Cardiac muscle cell (in vitro differentiated cells and primary cell): ENCODE data around the gene TBX6. TPM values are rescaled to one million over a fixed set of nuclear protein-coding genes. Genes with fewer than 3 reads are reported as not detected.
"Not testable (repeated sequence)": the region's sequence is repeated elsewhere in the genome, so short reads cannot be mapped to it uniquely, and the experiment has no call there.

ENCODE experiments used
- DNase-seq, 2 donors: peaks; one replicate each; pipeline versions ENCODE4 v3.0.0 to v3.0.0-alpha.2; 2010 to 2017; ENCODE audit warnings: low read depth in 1 of 2, low spot score in 1 of 2
- H3K27ac ChIP-seq: fragments of 200-600 bp; sonication (generic); 2 replicates; pipeline ENCODE4 v1.5.1; 2016
- H3K27me3 ChIP-seq: fragments of 200-600 bp; sonication (generic); 2 replicates; pipeline ENCODE4 v1.6.0; 2016; ENCODE audit warnings: control low read depth
- H3K36me3 ChIP-seq: fragments of 200-600 bp; sonication (generic); 2 replicates; pipeline ENCODE4 v1.5.1; 2016; ENCODE audit warnings: control low read depth
- H3K4me1 ChIP-seq: fragments of 200-600 bp; sonication (generic); 2 replicates; pipeline ENCODE4 v1.8.1; 2017; ENCODE audit warnings: low read depth, mild to moderate bottlenecking, mixed run types
- H3K4me3 ChIP-seq: fragments of 200-600 bp; sonication (generic); 2 replicates; pipeline ENCODE4 v1.5.1; 2016; ENCODE audit warnings: mild to moderate bottlenecking
- H3K9me3 ChIP-seq: fragments of 200-600 bp; sonication (generic); 2 replicates; pipeline ENCODE4 v1.5.1; 2017; ENCODE audit warnings: low read depth, mild to moderate bottlenecking, control low read depth
- CTCF ChIP-seq: IDR thresholded peaks from 2 replicates; pipeline ENCODE4 v1.5.1; 2012; ENCODE audit warnings: low read depth, mild to moderate bottlenecking, low read length
- polyA plus RNA-seq: library from polyadenylated mRNA; unstranded; fragments of >200 nt; fragmentation: Nextera tagmentation; extraction: Ambion mirVana; gene quantifications from 2 replicates; pipeline ENCODE4 v1.2.1, GENCODE V29; 2016
- total RNA-seq: library from RNA; depleted of rRNA; stranded (reverse); fragments of >200 nt; gene quantifications from 2 replicates; pipeline ENCODE4 v1.2.3, GENCODE V29; 2016

TBX6 gene
- total and polyA plus RNA-seq, 2 experiments from 2014 or later = 2.2 to 5.0 TPM

- no peaks in the 10 kb centered on the region for H3K9me3 ChIP-seq
- no peaks in the 10 kb centered on the region for H3K4me1 ChIP-seq
- H3K4me3 ChIP-seq = no peak overlapping the region
- no peaks in the 10 kb centered on the region for H3K27me3 ChIP-seq
- peak in 1 of 2 donors; percentile 55 for DNase-seq
- H3K36me3 ChIP-seq = no peaks in the 10 kb centered on the region
- no peak overlapping the region for H3K27ac ChIP-seq
- TF ChIP-seq CTCF = no peak
Observed at GRCh38 chr16:30131869-30132475, 40.2 kb upstream of the TBX6 start.

GRCh38 chr16:30127993-30128392, 36.3 kb upstream of the TBX6 start:
- no peak for TF ChIP-seq CTCF
- DNase-seq = no peak
- no peak overlapping the region for H3K27ac ChIP-seq
- no peaks in the 10 kb centered on the region for H3K36me3 ChIP-seq
- no peaks in the 10 kb centered on the region for H3K27me3 ChIP-seq
- H3K4me3 ChIP-seq = no peak overlapping the region
- H3K4me1 ChIP-seq = no peaks in the 10 kb centered on the region
- H3K9me3 ChIP-seq = no peaks in the 10 kb centered on the region

- H3K4me3 ChIP-seq, DNase-seq, H3K36me3 ChIP-seq, H3K4me1 ChIP-seq, H3K9me3 ChIP-seq, H3K27ac ChIP-seq, H3K27me3 ChIP-seq: not testable (repeated sequence)
Observed at GRCh38 chr16:30125690-30126089, 34.0 kb upstream of the TBX6 start.

GRCh38 chr16:30124985-30125379, 33.3 kb upstream of the TBX6 start:
- Histone ChIP-seq H3K27ac (no peak overlapping the region), H3K9me3 (no peaks in the 10 kb centered on the region), H3K4me3 (no peak overlapping the region), H3K36me3 (no peaks in the 10 kb centered on the region), H3K27me3 (no peaks in the 10 kb centered on the region), H3K4me1 (no peaks in the 10 kb centered on the region)
- no peak for DNase-seq
- no peak for TF ChIP-seq CTCF

GRCh38 chr16:30122604-30123160, 31.0 kb upstream of the TBX6 start:
- H3K27me3 ChIP-seq = no peaks in the 10 kb centered on the region
- H3K27ac ChIP-seq = peak overlapping the region; percentile 5
- H3K36me3 ChIP-seq = peaks cover 15% of the 10 kb centered on the region
- no peak for TF ChIP-seq CTCF
- H3K4me1 ChIP-seq = no peaks in the 10 kb centered on the region
- H3K9me3 ChIP-seq = no peaks in the 10 kb centered on the region
- peak overlapping the region; percentile 77 for H3K4me3 ChIP-seq
- DNase-seq = no peak

GRCh38 chr16:30121741-30122571, 30.2 kb upstream of the TBX6 start:
- peak in 1 of 2 donors; percentile 34 for DNase-seq
- Histone ChIP-seq H3K27ac (peak overlapping the region; percentile 5), H3K36me3 (peaks cover 21% of the 10 kb centered on the region), H3K9me3 (no peaks in the 10 kb centered on the region), H3K27me3 (no peaks in the 10 kb centered on the region), H3K4me3 (peak overlapping the region; percentile 77), H3K4me1 (no peaks in the 10 kb centered on the region)
- TF ChIP-seq CTCF = no peak
